ENCODE measurements around the gene PEX3. TPM values are rescaled to one million over a fixed set of nuclear protein-coding genes. Genes with fewer than 3 reads are reported as not detected.
A peak's percentile ranks its signal among the peaks of the same experiment; 100 is the strongest.

The PEX3 gene
- total RNA-seq, 2 experiments from 2014 or later = 19.7 to 21.1 TPM

DNA sequence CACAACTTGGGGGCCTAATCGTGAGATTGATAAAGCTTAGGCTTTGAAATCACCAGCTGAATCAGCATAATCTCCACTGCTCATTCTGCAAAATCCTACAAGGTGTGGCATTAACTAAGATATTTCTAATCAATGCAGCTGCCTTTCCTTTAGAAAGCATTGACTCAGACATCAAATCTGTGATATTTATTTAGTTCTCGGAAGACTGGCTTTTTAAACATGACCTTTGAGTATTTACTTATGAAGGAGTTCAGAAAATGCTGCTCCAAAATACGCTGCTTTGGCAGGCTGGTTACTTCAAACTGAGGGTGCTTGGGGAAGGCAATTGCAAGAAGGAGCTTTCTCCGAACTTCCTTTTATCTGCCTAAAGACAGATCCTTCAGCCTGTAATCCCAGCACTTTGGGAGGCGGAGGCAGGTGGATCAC is 84.6 kb downstream of the PEX3 start:
- H3K27ac Mint-ChIP-seq = no peak overlapping the region
- POLR2A ChIA-PET = interaction anchor here (2.0 kb wide), 1 partner anchor 85 kb away, joined by 9 read pairs; the partner anchor contains the start of genes ADAT2 and PEX3
- H3K4me3 Mint-ChIP-seq = no peak overlapping the region
- CTCF ChIA-PET = interaction anchor here (0.9 to 2.9 kb wide), 3 partner anchors 22 to 478 kb away, joined by 3 to 10 read pairs (median 4); no protein-coding TSS in a partner anchor
- intact Hi-C loops (cut with micrococcal nuclease) = loop anchor here (5.0 kb wide), 2 partner anchors 588 to 1027 kb away; partner anchors contain the start of gene HIVEP2
- DNase-seq = no peak
- H3K9me3 Mint-ChIP-seq = no peaks in the 10 kb centered on the region
- H3K4me1 Mint-ChIP-seq (ENCODE audit: low read depth) = peaks cover 26% of the 10 kb centered on the region
- H3K27me3 Mint-ChIP-seq = no peaks in the 10 kb centered on the region
- no peaks in the 10 kb centered on the region for H3K36me3 Mint-ChIP-seq

DNA sequence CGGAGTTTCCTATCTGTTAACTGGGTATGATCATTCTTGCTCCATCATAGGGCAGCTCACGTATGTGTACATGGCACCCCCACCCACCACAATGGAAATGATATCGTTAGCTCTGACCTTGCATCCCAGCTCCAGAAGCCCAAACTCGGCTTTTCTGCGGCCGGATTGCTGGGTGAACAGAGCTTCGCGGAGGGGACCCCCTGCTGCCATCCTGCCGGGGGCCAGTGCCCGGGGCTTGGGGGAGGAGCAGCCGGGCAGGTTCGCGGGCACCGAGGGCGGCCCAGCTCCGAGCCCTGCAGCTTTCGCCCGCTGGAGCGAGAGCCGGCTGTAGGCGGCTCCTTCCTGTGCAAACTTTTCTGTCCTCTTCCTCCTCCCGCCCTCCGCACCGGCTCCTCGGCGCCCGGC is 85.9 kb downstream of the PEX3 start:
- H3K27ac Mint-ChIP-seq = peak overlapping the region; percentile 53
- intact Hi-C loops (cut with micrococcal nuclease) = loop anchor here (1.0 to 5.0 kb wide), 4 partner anchors 9 to 1026 kb away; partner anchors contain the start of genes ADAT2, HIVEP2 and PEX3
- ChIA-PET POLR2A (interaction anchor here (0.8 to 2.7 kb wide), 5 partner anchors 9 to 307 kb away, joined by 3 to 11 read pairs (median 6); partner anchors contain the start of genes ADAT2, FUCA2, LTV1 and PEX3), CTCF (interaction anchor here (0.7 to 4.1 kb wide), 5 partner anchors 23 to 477 kb away, joined by 3 to 45 read pairs (median 4); partner anchors contain the start of gene FUCA2)
- peaks cover 34% of the 10 kb centered on the region for H3K4me1 Mint-ChIP-seq (ENCODE audit: low read depth)
- no peaks in the 10 kb centered on the region for H3K27me3 Mint-ChIP-seq
- H3K4me3 Mint-ChIP-seq = peak overlapping the region; percentile 71
- DNase-seq = peak; percentile 68
- no peaks in the 10 kb centered on the region for H3K9me3 Mint-ChIP-seq
- no peaks in the 10 kb centered on the region for H3K36me3 Mint-ChIP-seq

DNA sequence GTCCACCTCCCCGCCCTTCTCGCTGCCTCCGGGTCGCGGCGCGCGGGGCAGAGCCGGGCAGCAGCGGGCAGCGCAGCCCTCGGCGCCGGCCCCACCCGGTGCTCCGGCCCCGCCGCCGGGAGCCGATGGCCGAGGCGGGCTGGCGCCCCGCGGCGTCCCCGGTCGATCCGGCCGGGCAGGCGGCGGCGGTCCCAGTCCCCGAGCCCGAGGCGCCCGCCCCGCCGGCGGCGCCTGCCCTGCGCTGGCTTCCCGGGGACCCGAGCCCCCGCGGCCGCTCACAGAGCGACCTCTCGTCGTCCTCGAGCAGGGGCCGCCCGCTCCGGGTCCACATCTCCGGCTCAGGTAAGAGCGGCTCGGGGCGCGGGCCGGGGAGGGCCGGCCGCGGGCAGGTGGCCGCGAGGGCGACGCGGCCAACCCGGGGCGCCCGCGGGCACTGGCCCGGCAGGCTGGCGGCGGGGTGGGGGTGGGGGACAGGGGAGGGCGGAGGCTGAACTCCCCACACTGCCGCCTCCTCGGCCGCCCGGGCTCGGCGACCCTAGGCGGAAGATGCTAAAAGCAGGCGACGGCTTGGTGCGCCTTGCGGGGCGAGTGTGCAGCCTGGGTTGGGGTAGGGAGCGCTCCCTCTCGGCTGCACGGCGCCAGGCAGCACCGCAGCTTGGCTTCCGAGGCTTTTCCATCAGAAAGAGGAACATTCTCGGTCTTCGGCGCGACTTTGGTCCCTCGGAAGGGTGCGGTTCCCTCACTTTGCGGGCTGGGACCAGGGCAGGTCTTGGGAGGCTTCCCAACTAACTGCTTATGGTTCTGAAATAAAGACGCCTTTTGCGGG is 86.5 kb downstream of the PEX3 start:
- peak; percentile 73 for DNase-seq
- peak overlapping the region; percentile 85 for H3K4me3 Mint-ChIP-seq
- no peaks in the 10 kb centered on the region for H3K36me3 Mint-ChIP-seq
- peak overlapping the region; percentile 80 for H3K27ac Mint-ChIP-seq
- POLR2A ChIA-PET = interaction anchor here (1.1 to 2.7 kb wide), 6 partner anchors 9 to 87 kb away, joined by 4 to 11 read pairs (median 8); partner anchors contain the start of genes ADAT2, FUCA2 and PEX3
- no peaks in the 10 kb centered on the region for H3K27me3 Mint-ChIP-seq
- H3K9me3 Mint-ChIP-seq = no peaks in the 10 kb centered on the region
- intact Hi-C loops (cut with micrococcal nuclease) = loop anchor here (1.0 to 5.0 kb wide), 5 partner anchors 8 to 1025 kb away; partner anchors contain the start of genes ADAT2, FUCA2, HIVEP2 and PEX3
- H3K4me1 Mint-ChIP-seq (ENCODE audit: low read depth) = peaks cover 39% of the 10 kb centered on the region
- CTCF ChIA-PET = interaction anchor here (1.4 to 4.1 kb wide), 6 partner anchors 16 to 38 kb away, joined by 4 to 45 read pairs (median 8); partner anchors contain the start of gene FUCA2

DNA sequence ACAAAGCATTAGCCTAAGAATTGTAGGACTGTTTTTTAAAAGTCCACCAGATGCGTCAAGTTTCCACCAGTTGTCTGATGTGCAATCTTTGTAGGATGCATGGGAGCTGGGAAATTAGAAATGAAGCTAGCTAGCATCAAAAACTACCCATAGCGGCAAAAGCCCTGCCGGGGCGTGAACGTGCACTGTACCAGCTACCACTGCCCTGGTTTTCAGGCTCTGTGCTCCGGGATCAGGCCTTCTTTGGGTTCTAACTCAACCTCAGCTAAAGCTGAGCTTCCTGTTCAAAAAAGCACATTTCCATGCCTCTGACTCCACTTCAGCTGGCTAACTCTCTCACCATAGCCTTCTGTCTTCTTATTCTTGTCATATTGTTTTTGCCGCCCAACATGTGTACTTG is 87.8 kb downstream of the PEX3 start:
- H3K4me1 Mint-ChIP-seq (ENCODE audit: low read depth) = peaks cover 52% of the 10 kb centered on the region
- intact Hi-C loops (cut with micrococcal nuclease) = loop anchor here (5.0 kb wide), 2 partner anchors 591 to 1024 kb away; partner anchors contain the start of gene HIVEP2
- no peaks in the 10 kb centered on the region for H3K27me3 Mint-ChIP-seq

DNA sequence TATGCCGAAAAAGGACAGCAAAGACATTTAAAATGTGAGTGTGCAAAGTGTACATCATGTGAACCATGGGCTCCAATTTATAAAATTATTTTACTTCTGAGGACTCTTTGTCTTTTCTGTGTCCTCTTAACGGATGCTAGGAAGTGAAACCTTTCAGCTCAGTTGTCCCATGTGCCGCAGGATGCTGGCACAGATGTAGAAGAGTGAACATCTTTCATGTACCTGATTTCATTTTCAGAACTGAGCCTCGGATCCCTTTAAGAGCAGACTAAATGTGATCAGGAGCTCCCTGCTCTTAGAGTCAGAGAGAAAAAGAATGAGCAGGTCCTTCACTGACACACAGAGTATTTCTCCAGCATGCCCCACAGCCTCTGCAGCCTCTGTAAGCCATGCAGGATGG is 88.5 kb downstream of the PEX3 start:
- ChIA-PET POLR2A (interaction anchor here (0.6 to 2.4 kb wide), 7 partner anchors 11 to 304 kb away, joined by 3 to 10 read pairs (median 5); partner anchors contain the start of genes ADAT2, FUCA2, LTV1 and PEX3), CTCF (interaction anchor here (0.5 to 4.1 kb wide), 10 partner anchors 8 to 747 kb away, joined by 3 to 45 read pairs (median 4); partner anchors contain the start of genes FUCA2 and LTV1)
- no peaks in the 10 kb centered on the region for H3K27me3 Mint-ChIP-seq
- peak; percentile 43 for DNase-seq
- peaks cover 59% of the 10 kb centered on the region for H3K4me1 Mint-ChIP-seq (ENCODE audit: low read depth)
- H3K27ac Mint-ChIP-seq = peak overlapping the region; percentile 80
- H3K9me3 Mint-ChIP-seq = no peaks in the 10 kb centered on the region
- H3K36me3 Mint-ChIP-seq = no peaks in the 10 kb centered on the region
- H3K4me3 Mint-ChIP-seq = peak overlapping the region; percentile 85
- intact Hi-C loops (cut with micrococcal nuclease) = loop anchor here (1.0 to 5.0 kb wide), 5 partner anchors 11 to 1023 kb away; partner anchors contain the start of gene HIVEP2

More for the DNA sequence above, 87.8 kb downstream of the PEX3 start:
- Mint-ChIP-seq H3K4me3 (peak overlapping the region; percentile 85), H3K27ac (peak overlapping the region; percentile 80), H3K9me3 (no peaks in the 10 kb centered on the region), H3K36me3 (no peaks in the 10 kb centered on the region)
- CTCF ChIA-PET = interaction anchor here (0.6 to 4.1 kb wide), 12 partner anchors 9 to 475 kb away, joined by 3 to 45 read pairs (median 4); partner anchors contain the start of genes FUCA2 and LTV1
- peak; percentile 42 for DNase-seq
- POLR2A ChIA-PET = interaction anchor here (0.6 to 2.7 kb wide), 11 partner anchors 7 to 593 kb away, joined by 3 to 11 read pairs (median 4); partner anchors contain the start of genes ADAT2, FUCA2, HIVEP2 and LTV1

DNA sequence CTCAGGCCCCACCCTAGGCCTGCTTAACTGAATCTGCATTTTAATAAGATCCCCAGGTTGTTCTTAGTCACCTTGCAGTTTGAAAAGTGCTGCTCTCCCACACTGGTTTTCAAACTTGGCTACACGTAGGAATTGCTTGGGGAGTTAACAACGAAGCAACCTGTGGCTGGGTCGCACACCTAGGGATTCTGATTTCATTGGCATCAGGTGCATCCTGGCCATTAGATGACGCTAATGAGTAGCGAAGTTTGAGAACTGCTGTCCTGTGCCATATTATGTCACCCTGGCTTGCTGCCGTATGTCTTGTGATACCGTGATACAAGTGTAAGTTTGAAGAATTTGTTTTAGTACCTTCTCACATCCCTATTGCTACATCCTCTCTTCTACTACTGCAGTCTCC is 89.1 kb downstream of the PEX3 start:
- CTCF ChIA-PET = interaction anchor here (1.0 to 4.1 kb wide), 5 partner anchors 26 to 474 kb away, joined by 4 to 45 read pairs (median 5); partner anchors contain the start of genes FUCA2 and LTV1
- intact Hi-C loops (cut with micrococcal nuclease) = loop anchor here (1.0 to 10.0 kb wide), 7 partner anchors 11 to 1023 kb away; partner anchors contain the start of genes HIVEP2 and STX11
- Mint-ChIP-seq H3K9me3 (no peaks in the 10 kb centered on the region), H3K27ac (peak overlapping the region; percentile 80), H3K4me3 (peak overlapping the region; percentile 85), H3K4me1 (ENCODE audit: low read depth) (peaks cover 66% of the 10 kb centered on the region), H3K27me3 (no peaks in the 10 kb centered on the region), H3K36me3 (peaks cover 2% of the 10 kb centered on the region)
- POLR2A ChIA-PET = interaction anchor here (1.7 to 2.4 kb wide), 3 partner anchors 29 to 267 kb away, joined by 3 to 10 read pairs (median 7); partner anchors contain the start of genes ADAT2, FUCA2 and PEX3
- peak; percentile 51 for DNase-seq

DNA sequence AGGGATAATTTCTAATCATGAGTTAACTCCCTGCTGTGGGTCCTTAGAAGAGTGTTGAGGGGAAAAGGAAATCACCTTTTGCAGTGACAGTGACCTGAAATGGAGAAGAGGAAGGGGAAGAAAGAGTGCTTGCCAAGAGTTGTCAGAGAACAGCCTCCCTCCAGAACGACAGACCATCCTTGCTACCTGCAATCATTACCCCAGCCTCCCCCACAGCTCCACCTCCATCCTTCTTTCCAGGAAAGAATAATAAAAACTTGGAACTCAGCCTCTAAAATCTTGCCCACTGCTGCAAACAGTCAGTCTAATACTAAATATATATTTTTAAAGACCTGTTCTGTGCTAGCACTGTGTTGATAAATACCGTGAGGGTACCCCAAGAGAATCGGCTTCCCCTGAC is 89.6 kb downstream of the PEX3 start:
- H3K36me3 Mint-ChIP-seq = peaks cover 2% of the 10 kb centered on the region
- peaks cover 70% of the 10 kb centered on the region for H3K4me1 Mint-ChIP-seq (ENCODE audit: low read depth)
- no peaks in the 10 kb centered on the region for H3K27me3 Mint-ChIP-seq
- no peaks in the 10 kb centered on the region for H3K9me3 Mint-ChIP-seq
- ChIA-PET CTCF (interaction anchor here (0.7 to 3.3 kb wide), 2 partner anchors 28 to 35 kb away, joined by 3 to 14 read pairs; no protein-coding TSS in a partner anchor), POLR2A (no interaction called here)
- no peak for DNase-seq
- H3K4me3 Mint-ChIP-seq = peak overlapping the region; percentile 85
- peak overlapping the region; percentile 80 for H3K27ac Mint-ChIP-seq
- intact Hi-C loops (cut with micrococcal nuclease) = loop anchor here (10.0 kb wide), 2 partner anchors 615 to 805 kb away; partner anchors contain the start of gene STX11

Other genes with a start within 250 kb of the PEX3 start
- gene ADAT2, start 110 bp upstream of the PEX3 start, total RNA-seq = 10 to 100 TPM; 26.0 to 27.0 TPM
- 10 to 100 TPM; 16.5 to 16.8 TPM for gene FUCA2, start 60.9 kb downstream of the PEX3 start, total RNA-seq
- 10 to 100 TPM; 26.1 to 28.1 TPM for gene PHACTR2, start 227.2 kb downstream of the PEX3 start, total RNA-seq